Measurements from ENCODE around the gene NCAM1. TPM values are rescaled to one million over a fixed set of nuclear protein-coding genes. Genes with fewer than 3 reads are reported as not detected.

Gene NCAM1
- polyA plus RNA-seq, 1 experiment, result 0.27 TPM

DNA sequence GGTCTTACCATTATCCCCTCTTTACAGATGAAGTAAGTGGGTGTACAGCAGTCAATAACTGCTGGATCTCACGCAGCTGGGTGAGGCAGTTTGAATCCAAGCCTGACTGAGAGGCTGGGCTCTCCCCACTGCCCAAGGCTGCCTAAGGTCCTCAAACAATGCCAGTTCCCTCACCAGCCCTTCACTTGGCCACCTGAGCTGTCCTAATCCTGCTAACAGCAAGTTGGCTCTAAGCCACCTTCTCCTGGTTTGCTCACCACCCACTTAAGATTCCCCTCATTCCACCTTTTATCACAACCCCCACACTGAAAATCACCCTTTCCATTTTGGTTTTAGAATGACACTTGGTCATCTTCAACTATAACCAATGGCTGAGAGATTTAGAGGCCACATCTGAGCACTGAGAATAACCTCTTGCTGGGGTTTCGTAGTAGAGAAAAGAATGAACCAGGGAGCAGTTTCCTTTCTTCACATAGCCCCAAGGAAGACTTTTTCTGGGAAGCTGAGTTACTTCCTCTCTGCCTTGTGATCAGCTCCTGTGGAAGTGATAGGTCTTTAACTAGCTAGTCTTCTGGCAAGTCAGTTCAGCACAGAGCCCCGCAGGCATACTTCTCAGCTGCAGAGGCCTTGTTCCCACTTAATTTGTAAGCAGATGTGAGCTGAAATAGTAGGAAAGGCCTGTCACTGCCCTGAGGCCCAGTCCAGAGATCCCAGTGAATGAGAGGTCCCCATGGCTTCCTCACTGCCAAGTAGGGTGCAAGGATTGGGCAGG lies 295.4 kb downstream of the NCAM1 start:
- DNase-seq (ENCODE audit: low read depth), result no peak
- TF ChIP-seq, protein P1, sequence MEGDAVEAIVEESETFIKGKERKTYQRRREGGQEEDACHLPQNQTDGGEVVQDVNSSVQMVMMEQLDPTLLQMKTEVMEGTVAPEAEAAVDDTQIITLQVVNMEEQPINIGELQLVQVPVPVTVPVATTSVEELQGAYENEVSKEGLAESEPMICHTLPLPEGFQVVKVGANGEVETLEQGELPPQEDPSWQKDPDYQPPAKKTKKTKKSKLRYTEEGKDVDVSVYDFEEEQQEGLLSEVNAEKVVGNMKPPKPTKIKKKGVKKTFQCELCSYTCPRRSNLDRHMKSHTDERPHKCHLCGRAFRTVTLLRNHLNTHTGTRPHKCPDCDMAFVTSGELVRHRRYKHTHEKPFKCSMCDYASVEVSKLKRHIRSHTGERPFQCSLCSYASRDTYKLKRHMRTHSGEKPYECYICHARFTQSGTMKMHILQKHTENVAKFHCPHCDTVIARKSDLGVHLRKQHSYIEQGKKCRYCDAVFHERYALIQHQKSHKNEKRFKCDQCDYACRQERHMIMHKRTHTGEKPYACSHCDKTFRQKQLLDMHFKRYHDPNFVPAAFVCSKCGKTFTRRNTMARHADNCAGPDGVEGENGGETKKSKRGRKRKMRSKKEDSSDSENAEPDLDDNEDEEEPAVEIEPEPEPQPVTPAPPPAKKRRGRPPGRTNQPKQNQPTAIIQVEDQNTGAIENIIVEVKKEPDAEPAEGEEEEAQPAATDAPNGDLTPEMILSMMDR (IDR thresholded peaks at IDR 0.05; ENCODE audit: insufficient read depth, low read depth, low read length), result no peak
- H3K36me3 ChIP-seq (ENCODE audit: control insufficient read depth, insufficient read depth, low read length), result no peaks in the 10 kb centered on the region
- ChIA-PET POLR2A (no interaction called here), CTCF (interaction anchor here (1.0 to 1.4 kb wide), 2 partner anchors 30 to 668 kb away, joined by 3 read pairs; no protein-coding TSS in a partner anchor)
- no peak overlapping the region for H3K4me3 ChIP-seq (ENCODE audit: low read depth, low read length)
- H3K27me3 ChIP-seq (ENCODE audit: control insufficient read depth, insufficient read depth, low read length), result no peaks in the 10 kb centered on the region

DNA sequence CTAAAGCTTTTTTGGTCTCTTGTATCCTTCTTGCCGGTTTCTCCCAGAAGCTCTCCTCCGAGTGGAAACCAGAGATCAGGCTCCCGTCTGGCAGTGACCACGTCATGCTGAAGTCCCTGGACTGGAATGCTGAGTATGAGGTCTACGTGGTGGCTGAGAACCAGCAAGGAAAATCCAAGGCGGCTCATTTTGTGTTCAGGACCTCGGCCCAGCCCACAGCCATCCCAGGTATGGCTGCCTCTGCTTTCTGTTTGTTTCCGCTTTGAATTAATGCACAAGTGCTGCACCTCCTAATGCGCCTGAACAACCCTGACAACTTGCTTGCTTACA lies 298.8 kb downstream of the NCAM1 start:
- CTCF ChIA-PET, result no interaction called here
- TF ChIP-seq, protein P1 (IDR thresholded peaks at IDR 0.05; ENCODE audit: insufficient read depth, low read depth, low read length), result no peak
- no peaks in the 10 kb centered on the region for H3K27me3 ChIP-seq (ENCODE audit: control insufficient read depth, insufficient read depth, low read length)
- H3K36me3 ChIP-seq (ENCODE audit: control insufficient read depth, insufficient read depth, low read length), result no peaks in the 10 kb centered on the region
- POLR2A ChIA-PET, result no interaction called here
- no peak overlapping the region for H3K4me3 ChIP-seq (ENCODE audit: low read depth, low read length)
- DNase-seq (ENCODE audit: low read depth), result no peak

DNA sequence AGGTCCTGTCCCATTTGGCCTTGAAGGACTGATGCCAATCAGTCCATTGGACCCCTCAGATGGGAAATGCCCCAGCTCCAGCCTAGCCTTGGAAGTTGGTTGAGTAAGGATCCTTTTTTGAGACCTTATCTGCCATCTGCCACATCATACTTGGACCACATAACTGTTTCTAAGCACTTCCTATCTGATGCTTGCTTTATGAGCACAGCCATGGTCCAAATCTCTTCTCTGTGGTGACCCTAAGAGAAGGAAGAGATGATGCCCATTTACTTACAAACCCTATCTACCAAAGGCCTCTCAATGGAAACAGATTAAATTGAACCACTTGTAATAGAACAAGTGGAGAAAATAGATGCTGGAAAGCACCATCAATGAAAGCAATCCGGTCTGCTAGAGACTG lies 299.3 kb downstream of the NCAM1 start:
- TF ChIP-seq, protein P1 (IDR thresholded peaks at IDR 0.05; ENCODE audit: insufficient read depth, low read depth, low read length), result no peak
- Histone ChIP-seq H3K36me3 (ENCODE audit: control insufficient read depth, insufficient read depth, low read length) (no peaks in the 10 kb centered on the region), H3K4me3 (ENCODE audit: low read depth, low read length) (no peak overlapping the region), H3K27me3 (ENCODE audit: control insufficient read depth, insufficient read depth, low read length) (no peaks in the 10 kb centered on the region)
- DNase-seq (ENCODE audit: low read depth), result no peak
- POLR2A ChIA-PET, result no interaction called here
- CTCF ChIA-PET, result no interaction called here

DNA sequence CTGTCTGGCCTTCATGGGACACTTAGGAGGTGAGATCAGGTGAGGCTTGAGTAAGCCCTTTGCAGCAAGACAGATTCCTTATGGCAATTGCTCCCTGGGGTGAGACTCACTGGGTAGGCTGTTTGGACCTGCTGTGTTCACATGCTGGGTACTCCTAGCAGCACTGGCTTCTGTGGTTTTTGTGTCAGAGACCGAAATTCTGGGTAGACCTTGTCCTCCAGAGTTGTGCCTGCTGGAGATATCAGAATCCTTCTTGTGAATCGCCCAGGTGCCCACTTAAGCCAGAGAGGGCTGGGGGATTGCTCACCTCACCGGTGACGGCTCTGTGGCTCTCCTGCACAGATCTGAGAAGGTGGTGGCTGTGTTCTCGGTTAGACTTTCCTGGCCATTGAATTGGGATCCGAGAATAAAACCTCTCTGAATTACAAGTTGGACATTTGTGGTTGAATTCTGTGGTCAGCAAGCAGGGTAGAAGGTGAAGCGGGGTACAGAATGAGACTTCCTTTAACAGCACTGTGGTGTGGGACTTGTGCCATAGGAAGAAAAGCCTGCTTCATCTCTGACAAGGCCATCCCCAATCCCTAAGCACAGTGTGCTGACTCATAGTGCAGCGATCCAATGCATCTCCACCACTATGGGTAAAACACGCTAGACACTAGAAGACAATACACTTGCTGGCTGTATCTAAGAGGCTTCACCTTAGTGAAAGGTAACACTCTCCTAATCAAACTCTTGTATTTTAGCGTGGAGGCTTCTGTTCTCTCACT lies 300.7 kb downstream of the NCAM1 start:
- TF ChIP-seq, protein P1 (IDR thresholded peaks at IDR 0.05; ENCODE audit: insufficient read depth, low read depth, low read length), result no peak
- Histone ChIP-seq H3K36me3 (ENCODE audit: control insufficient read depth, insufficient read depth, low read length) (no peaks in the 10 kb centered on the region), H3K27me3 (ENCODE audit: control insufficient read depth, insufficient read depth, low read length) (no peaks in the 10 kb centered on the region), H3K4me3 (ENCODE audit: low read depth, low read length) (no peak overlapping the region)
- ChIA-PET POLR2A (no interaction called here), CTCF (interaction anchor here (1.2 to 1.7 kb wide), 2 partner anchors 13 to 25 kb away, joined by 3 read pairs; no protein-coding TSS in a partner anchor)
- no peak for DNase-seq (ENCODE audit: low read depth)

DNA sequence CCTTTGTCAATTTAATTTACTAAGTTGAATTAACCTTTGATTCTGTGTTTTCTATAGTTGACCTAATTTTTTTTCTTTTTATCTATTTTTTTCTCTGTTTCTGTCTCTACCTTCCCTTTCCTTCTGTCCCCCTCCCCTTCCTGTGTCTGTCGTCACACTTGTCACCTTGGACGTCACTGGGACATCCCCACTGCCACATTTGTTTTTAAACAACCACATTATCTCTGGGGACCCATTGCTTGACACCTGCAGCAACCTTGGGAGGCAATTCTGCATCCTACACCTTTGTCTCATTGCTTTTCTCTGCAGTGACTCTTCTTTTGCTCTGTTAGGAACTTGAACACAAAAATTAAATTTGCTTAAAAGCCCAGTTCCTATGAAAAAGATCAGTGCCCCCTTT lies 301.4 kb downstream of the NCAM1 start:
- no peak for DNase-seq (ENCODE audit: low read depth)
- POLR2A ChIA-PET, result no interaction called here
- Histone ChIP-seq H3K4me3 (ENCODE audit: low read depth, low read length) (no peak overlapping the region), H3K27me3 (ENCODE audit: control insufficient read depth, insufficient read depth, low read length) (no peaks in the 10 kb centered on the region), H3K36me3 (ENCODE audit: control insufficient read depth, insufficient read depth, low read length) (no peaks in the 10 kb centered on the region)
- CTCF ChIA-PET, result interaction anchor here (1.2 to 1.7 kb wide), 2 partner anchors 12 to 24 kb away, joined by 3 read pairs; no protein-coding TSS in a partner anchor
- TF ChIP-seq, protein P1 (IDR thresholded peaks at IDR 0.05; ENCODE audit: insufficient read depth, low read depth, low read length), result no peak
